Right lobe of liver (tissue), 4 donors: ENCODE data around the gene ADCK2.

Experiments used
- CTCF ChIP-seq, 4 donors: fragments of 200-600 bp in 3 of 4; fragments of 450-650 bp in 1 of 4; IDR thresholded peaks; one replicate each; pipeline versions ENCODE4 v1.5.1 to v1.8.0; 2016 to 2022; ENCODE audit warnings: antibody characterized with exemption in 4 of 4, mild to moderate bottlenecking in 2 of 4
- POLR2A ChIP-seq: fragments of 450-650 bp; IDR thresholded peaks from one replicate; pipeline ENCODE4 v1.6.1; 2017; ENCODE audit warnings: antibody characterized with exemption, mild to moderate bottlenecking
- donor health status: DM: no; HTN: no; CAD: no.
- donor health status: DM: no; HTN: no; CAD: no.
- donor health status: DM: no; HTN: yes; CAD: no.

GRCh38 chr7:140697447-140698143 lies 24.9 kb downstream of the ADCK2 start:
- TF ChIP-seq CTCF (IDR thresholded peaks at IDR 0.05) (no peak), POLR2A (no peak)
